KMS-11 (cell line): ENCODE results near the gene ICE2.

Source experiments
- H2AFZ ChIP-seq: fragments of 200-600 bp; sonication (generic); 2 replicates; pipeline ENCODE4 v1.6.1; 2016; ENCODE audit warnings: antibody characterized with exemption, mixed run types, low read depth
- H3K27ac ChIP-seq: fragments of 200-600 bp; sonication (generic); 2 replicates; pipeline ENCODE4 v1.6.1; 2016; ENCODE audit warnings: mild to moderate bottlenecking, mixed run types
- H3K27me3 ChIP-seq: fragments of 200-600 bp; sonication (generic); 2 replicates; pipeline ENCODE4 v1.6.1; 2017; ENCODE audit warnings: mild to moderate bottlenecking, low read depth, mixed run types, moderate library complexity; ENCODE audit not compliant: insufficient read depth
- H3K36me3 ChIP-seq: fragments of 200-600 bp; sonication (generic); 2 replicates; pipeline ENCODE4 v1.6.1; 2017; ENCODE audit warnings: mild to moderate bottlenecking, mixed run types; ENCODE audit not compliant: insufficient read depth
- H3K4me1 ChIP-seq: fragments of 200-600 bp; sonication (generic); 2 replicates; pipeline ENCODE4 v1.6.1; 2016; ENCODE audit warnings: mild to moderate bottlenecking, low read depth, mixed run types; ENCODE audit not compliant: poor library complexity, severe bottlenecking
- H3K4me2 ChIP-seq: fragments of 200-600 bp; sonication (generic); 2 replicates; pipeline ENCODE4 v1.7.0; 2016; ENCODE audit warnings: mild to moderate bottlenecking, mixed run types
- H3K4me3 ChIP-seq: fragments of 200-600 bp; sonication (generic); IDR thresholded peaks from 2 replicates; pipeline ENCODE4 v1.6.1; 2017; ENCODE audit warnings: low read depth, low read length, mixed read lengths; ENCODE audit not compliant: insufficient read depth
- H3K79me2 ChIP-seq: fragments of 200-600 bp; sonication (generic); 2 replicates; pipeline ENCODE4 v1.6.1; 2016; ENCODE audit warnings: low read depth, mixed run types; ENCODE audit not compliant: insufficient read depth
- H3K9ac ChIP-seq: fragments of 200-600 bp; sonication (generic); 2 replicates; pipeline ENCODE4 v1.6.1; 2016; ENCODE audit warnings: mild to moderate bottlenecking, mixed run types
- H4K20me1 ChIP-seq: fragments of 200-600 bp; sonication (generic); 2 replicates; pipeline ENCODE4 v1.6.1; 2016; ENCODE audit warnings: mild to moderate bottlenecking, mixed run types; ENCODE audit not compliant: insufficient read depth
- TF ChIP-seq, protein P1 (sequence below): fragments of 200-600 bp; sonication (generic); conservative IDR thresholded peaks from 2 replicates; pipeline ENCODE4 v1.6.1; 2017; ENCODE audit warnings: low read depth, mild to moderate bottlenecking, antibody characterized with exemption, low read length, moderate library complexity, mixed read lengths

ICE2 gene

DNA sequence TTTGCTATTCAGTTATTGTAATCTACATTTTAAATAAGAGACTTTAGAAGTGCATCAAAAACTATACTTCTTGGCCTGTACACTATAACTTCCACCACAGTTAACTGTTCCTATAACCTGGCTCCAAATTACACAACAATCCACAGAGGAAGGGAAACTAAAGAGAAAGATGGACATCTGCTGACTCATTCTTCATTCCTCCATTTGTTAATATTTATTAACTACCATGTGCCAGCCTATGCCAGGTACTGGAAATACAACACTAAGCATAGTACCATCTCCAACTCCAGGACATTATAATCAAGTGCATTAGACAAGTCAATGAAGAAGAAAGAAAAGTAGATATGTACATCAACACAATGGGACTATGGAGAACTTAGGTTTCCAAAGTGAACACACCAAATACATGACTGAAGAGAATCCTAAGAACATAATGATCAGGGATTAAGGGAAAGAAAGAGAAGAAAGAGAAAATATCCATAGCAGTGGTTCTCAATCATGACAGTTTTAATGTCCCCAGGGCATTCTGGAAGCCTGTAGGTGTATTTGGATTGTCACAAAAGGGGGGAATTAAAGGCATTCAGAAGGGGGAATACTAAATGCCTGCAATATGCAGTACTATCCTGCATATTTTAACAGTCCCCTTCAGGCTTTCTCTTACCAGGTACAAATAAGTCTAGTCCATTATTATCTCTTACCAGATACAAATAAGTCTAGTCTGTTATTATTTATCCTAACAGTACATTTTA, 8.9 kb downstream of the ICE2 start:
- Histone ChIP-seq H3K4me2 (no peak overlapping the region), H3K79me2 (no peaks in the 10 kb centered on the region), H3K27ac (no peak overlapping the region), H2AFZ (no peak overlapping the region), H3K9ac (no peak overlapping the region), H3K4me3 (no peak overlapping the region), H3K4me1 (peaks cover 4% of the 10 kb centered on the region), H3K27me3 (no peaks in the 10 kb centered on the region), H4K20me1 (no peaks in the 10 kb centered on the region), H3K36me3 (no peaks in the 10 kb centered on the region)
- TF ChIP-seq, protein P1, sequence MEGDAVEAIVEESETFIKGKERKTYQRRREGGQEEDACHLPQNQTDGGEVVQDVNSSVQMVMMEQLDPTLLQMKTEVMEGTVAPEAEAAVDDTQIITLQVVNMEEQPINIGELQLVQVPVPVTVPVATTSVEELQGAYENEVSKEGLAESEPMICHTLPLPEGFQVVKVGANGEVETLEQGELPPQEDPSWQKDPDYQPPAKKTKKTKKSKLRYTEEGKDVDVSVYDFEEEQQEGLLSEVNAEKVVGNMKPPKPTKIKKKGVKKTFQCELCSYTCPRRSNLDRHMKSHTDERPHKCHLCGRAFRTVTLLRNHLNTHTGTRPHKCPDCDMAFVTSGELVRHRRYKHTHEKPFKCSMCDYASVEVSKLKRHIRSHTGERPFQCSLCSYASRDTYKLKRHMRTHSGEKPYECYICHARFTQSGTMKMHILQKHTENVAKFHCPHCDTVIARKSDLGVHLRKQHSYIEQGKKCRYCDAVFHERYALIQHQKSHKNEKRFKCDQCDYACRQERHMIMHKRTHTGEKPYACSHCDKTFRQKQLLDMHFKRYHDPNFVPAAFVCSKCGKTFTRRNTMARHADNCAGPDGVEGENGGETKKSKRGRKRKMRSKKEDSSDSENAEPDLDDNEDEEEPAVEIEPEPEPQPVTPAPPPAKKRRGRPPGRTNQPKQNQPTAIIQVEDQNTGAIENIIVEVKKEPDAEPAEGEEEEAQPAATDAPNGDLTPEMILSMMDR = no peak

DNA sequence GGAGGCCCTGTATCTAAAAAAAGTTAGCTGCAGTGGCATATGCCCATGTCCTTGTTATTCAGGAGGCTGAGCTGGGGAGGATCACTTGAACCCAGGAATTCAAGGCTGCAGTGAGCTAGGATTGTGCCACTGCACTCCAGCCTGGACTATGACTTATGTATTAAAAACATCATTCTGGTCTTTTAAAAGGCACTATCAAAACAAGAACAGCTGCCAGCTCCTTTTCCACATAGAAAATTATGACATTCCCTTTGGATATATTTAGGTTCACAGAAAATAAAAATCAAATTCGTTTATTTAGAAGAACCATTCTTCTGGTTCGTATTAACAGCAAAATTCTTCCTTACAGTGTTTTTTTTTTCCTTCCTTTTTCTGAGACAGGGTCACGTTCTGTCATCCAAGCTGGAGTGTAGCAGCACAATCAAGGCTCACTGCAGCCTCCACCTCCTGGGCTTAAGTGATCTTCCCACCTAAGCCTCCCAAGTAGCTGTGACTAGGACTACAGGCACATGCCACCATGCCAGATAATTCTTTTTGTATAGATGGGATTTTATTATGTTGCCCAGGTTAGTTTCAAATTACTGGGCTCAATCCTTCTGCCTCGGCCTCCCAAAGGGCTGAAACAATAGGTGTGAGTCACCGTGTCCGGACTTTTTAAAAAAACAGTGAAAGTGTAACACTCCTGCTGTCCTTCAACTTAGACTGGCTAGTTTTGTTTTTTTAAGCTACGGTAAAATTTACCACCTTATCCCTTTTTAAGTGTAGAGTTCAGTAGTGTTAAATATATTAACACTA, 13.9 kb downstream of the ICE2 start:
- Histone ChIP-seq H3K79me2 (no peaks in the 10 kb centered on the region), H3K9ac (no peak overlapping the region), H3K4me3 (no peak overlapping the region), H3K4me1 (no peaks in the 10 kb centered on the region), H3K27ac (no peak overlapping the region), H3K27me3 (no peaks in the 10 kb centered on the region), H3K4me2 (no peak overlapping the region), H3K36me3 (no peaks in the 10 kb centered on the region), H4K20me1 (no peaks in the 10 kb centered on the region), H2AFZ (no peak overlapping the region)
- TF ChIP-seq, protein P1 = no peak

DNA sequence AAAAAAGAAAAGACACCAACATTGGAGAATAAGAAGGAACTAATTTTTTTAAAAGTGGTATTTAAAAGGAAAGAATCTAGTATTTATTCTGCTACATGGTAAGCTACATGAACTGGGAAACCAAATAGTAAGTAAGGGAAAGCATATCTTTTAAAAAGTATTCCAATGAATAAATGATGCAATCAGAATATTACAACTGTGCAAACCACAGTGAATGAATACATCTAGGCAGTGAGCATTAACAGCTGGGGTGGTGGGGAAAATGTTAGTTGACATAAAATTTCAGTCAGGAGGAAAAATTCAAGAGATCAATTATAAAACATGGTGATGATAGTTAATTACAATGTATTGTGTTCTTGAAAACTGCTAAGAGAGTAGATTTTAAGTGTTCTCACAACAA, 16.9 kb downstream of the ICE2 start:
- Histone ChIP-seq H3K79me2 (no peaks in the 10 kb centered on the region), H3K27me3 (no peaks in the 10 kb centered on the region), H4K20me1 (0 out of 2 replicates have a peak, but pooled peaks cover 7% of the 10 kb centered on the region), H3K27ac (no peak overlapping the region), H3K4me1 (no peaks in the 10 kb centered on the region), H3K4me3 (no peak overlapping the region), H3K4me2 (no peak overlapping the region), H3K9ac (no peak overlapping the region), H3K36me3 (no peaks in the 10 kb centered on the region), H2AFZ (no peak overlapping the region)
- TF ChIP-seq, protein P1 = no peak

DNA sequence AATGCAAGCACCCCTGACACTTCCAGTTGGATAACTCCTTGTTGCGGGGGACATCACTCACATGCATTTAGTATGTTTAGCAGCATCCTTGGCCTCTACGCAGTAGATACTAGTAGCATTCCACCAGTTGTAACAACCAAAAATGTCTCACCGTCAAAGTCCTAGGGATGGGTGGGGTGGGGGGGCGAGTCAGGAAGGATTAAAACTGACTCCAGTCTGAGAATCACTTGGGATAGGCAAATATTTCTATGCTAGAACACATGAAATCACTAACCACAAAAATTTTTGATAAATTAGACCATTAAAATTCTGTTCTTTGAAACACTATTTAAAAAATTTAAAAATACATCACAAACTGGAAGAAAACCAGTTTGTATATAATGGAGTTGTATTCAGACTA, 18.0 kb downstream of the ICE2 start:
- no peak overlapping the region for H2AFZ ChIP-seq
- no peak overlapping the region for H3K9ac ChIP-seq
- H3K4me1 ChIP-seq = no peaks in the 10 kb centered on the region
- H3K79me2 ChIP-seq = no peaks in the 10 kb centered on the region
- no peaks in the 10 kb centered on the region for H3K27me3 ChIP-seq
- H3K4me3 ChIP-seq = no peak overlapping the region
- H3K36me3 ChIP-seq = no peaks in the 10 kb centered on the region
- no peak overlapping the region for H3K4me2 ChIP-seq
- TF ChIP-seq, protein P1 = no peak
- no peak overlapping the region for H3K27ac ChIP-seq
- H4K20me1 ChIP-seq = 0 out of 2 replicates have a peak, but pooled peaks cover 7% of the 10 kb centered on the region
